GM19193 (cell line): Measurements from ENCODE around the gene ASPHD2.

Experiments
- POLR2A ChIP-seq: IDR thresholded peaks from 4 replicates; pipeline ENCODE4 v1.6.1; 2011; ENCODE audit not compliant: insufficient read depth, insufficient read length; ENCODE audit errors: extremely low read depth

The ASPHD2 gene

GRCh38 chr22:26437694-26438392 lies 8.8 kb downstream of the ASPHD2 start:
- no peak for TF ChIP-seq POLR2A

- TF ChIP-seq POLR2A = no peak
Observed at GRCh38 chr22:26439559-26439958, 10.5 kb downstream of the ASPHD2 start.

GRCh38 chr22:26442086-26442756 lies 13.2 kb downstream of the ASPHD2 start:
- no peak for TF ChIP-seq POLR2A

GRCh38 chr22:26443901-26444690 lies 15.0 kb downstream of the ASPHD2 start:
- no peak for TF ChIP-seq POLR2A

- TF ChIP-seq POLR2A = no peak
Observed at GRCh38 chr22:26444777-26445176, 15.7 kb downstream of the ASPHD2 start.

- no peak for TF ChIP-seq POLR2A
Observed at GRCh38 chr22:26445577-26446275, 16.7 kb downstream of the ASPHD2 start.

GRCh38 chr22:26446808-26447515 lies 17.9 kb downstream of the ASPHD2 start:
- no peak for TF ChIP-seq POLR2A

GRCh38 chr22:26447584-26448329 lies 18.7 kb downstream of the ASPHD2 start:
- no peak for TF ChIP-seq POLR2A

GRCh38 chr22:26448334-26448733 lies 19.3 kb downstream of the ASPHD2 start:
- TF ChIP-seq POLR2A = no peak

GRCh38 chr22:26448941-26449340 lies 19.9 kb downstream of the ASPHD2 start:
- no peak for TF ChIP-seq POLR2A

GRCh38 chr22:26450453-26451185 lies 21.6 kb downstream of the ASPHD2 start:
- no peak for TF ChIP-seq POLR2A

GRCh38 chr22:26452236-26453016 lies 23.4 kb downstream of the ASPHD2 start:
- no peak for TF ChIP-seq POLR2A
